ENCODE measurements around the gene TENM4.

Gene TENM4

GRCh38 chr11:79440571-79441460 lies at the start of gene TENM4:
Gene TENM4 (minus strand): TSS chr11:79441030. CDS start chr11:79069944, 371,086 bp downstream.
- no peak for DNase-seq (ENCODE audit: low spot score)

DNA sequence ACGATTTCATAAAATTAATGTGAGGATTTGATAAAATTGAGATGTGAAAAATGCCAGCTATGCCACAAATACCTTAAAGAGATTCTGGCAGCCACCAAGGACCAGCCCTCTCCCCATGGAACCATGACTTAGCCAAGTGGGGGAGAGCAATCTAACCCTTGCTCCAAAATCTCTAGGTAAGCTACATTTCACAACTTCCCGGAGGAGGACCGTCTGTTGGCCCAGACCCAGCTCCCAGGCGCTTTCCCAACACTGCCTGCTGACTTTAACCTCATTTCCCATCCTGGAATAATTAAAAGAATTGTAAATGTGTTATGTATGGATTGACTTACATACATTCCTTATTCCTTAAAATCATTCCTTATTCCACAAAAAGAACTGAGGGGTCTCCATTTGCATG lies 47.5 kb upstream of the TENM4 start:
- no peak for DNase-seq (ENCODE audit: low spot score)

DNA sequence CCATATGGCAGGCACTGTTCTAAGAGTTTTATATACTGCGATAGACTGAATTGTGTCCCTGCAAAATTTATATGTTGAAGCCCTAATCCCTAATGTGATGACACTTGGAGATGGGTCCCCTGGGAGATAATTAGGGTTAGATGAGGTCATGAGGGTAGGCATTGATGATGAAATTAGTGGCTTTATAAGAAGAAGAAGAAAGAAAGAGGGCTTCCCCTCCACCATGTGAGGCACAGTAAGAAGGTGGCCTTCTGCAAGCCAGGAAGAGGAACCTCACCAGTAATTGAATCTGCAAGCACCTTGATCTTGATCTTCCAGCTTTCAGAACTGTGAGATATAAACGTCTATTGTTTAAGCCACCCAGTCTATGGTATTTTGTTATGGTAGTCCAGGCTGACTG lies 46.6 kb upstream of the TENM4 start:
- no peak for DNase-seq (ENCODE audit: low spot score)

- DNase-seq (ENCODE audit: low spot score): no peak
Measured at GRCh38 chr11:79486242-79486984, 45.6 kb upstream of the TENM4 start.

DNA sequence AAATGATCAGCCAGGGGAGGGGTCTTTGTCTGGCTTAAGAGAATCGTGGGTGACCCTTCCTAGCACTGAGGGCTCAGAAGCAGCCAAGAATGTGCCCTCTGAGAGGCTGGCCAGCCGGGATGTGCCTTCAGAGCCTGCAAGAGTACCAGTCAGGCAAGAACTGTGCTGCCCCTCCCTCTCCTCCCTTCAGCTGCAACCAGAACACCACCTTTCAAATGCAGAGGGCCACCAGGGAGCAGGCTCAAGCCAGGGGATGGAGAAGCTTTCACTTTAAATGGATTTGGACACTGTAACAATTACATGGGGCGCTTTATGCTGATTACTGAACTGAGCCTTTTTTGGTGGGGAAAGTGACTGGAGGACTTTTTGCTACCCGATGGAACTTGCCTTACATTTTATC lies 44.9 kb upstream of the TENM4 start:
- DNase-seq (ENCODE audit: low spot score): no peak

DNA sequence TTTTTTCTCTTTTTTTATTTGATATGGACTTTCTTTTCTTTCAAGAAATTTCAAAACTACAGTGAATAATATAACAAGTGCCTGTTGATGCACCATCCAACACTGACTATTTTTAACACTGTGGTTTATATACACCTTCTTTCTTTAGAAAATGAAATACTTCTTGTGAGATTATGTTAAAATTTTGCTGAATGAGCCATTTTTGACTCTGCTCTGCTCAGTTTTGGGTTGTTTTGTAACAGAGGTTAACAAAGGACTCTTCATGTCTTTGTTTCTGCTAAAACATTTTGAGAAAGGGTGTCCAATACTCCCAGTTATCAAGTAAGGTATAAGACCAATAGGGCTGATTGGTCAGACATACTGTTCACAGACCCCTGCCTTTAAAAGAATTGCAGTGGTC lies 44.0 kb upstream of the TENM4 start:
- no peak for DNase-seq (ENCODE audit: low spot score)

DNA sequence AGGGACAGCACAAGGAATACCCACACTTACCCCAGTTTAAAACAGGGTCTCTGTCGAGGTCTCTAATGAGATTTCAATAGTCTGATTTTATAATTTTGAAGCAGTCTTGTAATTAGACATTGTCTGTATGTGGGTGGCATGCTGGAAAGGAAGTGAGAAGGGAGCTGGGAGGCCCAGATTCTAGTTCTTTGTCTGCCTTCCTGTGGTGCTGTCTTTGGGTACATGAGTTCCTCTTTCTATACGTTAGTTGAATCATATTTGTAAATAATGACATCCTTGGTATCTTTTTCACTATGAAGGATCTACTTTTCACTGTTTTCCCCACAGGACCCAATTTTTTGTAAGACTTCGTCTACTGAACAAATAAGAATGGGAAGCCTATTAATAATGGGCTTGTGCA lies 42.0 kb upstream of the TENM4 start:
- DNase-seq (ENCODE audit: low spot score): no peak

GRCh38 chr11:79481795-79482194 lies 41.0 kb upstream of the TENM4 start:
- no peak for DNase-seq (ENCODE audit: low spot score)

DNA sequence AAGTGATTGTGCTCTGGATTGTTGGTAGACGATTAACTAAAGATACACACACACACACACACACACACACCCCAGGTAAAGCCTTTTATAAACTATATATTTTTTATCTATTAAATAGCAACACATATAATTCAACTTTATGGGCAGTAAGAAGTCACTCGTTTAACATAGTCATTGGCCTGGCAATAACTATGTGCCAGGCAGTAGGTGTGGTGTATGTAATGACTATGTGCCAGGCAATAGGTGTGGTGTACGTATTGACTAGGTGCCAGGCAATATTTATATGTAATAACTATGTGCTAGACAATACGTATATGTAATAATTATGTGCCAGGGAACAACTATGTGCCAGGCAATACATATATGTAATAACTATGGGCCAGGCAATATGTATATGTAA lies 40.0 kb upstream of the TENM4 start:
- DNase-seq (ENCODE audit: low spot score): no peak

DNA sequence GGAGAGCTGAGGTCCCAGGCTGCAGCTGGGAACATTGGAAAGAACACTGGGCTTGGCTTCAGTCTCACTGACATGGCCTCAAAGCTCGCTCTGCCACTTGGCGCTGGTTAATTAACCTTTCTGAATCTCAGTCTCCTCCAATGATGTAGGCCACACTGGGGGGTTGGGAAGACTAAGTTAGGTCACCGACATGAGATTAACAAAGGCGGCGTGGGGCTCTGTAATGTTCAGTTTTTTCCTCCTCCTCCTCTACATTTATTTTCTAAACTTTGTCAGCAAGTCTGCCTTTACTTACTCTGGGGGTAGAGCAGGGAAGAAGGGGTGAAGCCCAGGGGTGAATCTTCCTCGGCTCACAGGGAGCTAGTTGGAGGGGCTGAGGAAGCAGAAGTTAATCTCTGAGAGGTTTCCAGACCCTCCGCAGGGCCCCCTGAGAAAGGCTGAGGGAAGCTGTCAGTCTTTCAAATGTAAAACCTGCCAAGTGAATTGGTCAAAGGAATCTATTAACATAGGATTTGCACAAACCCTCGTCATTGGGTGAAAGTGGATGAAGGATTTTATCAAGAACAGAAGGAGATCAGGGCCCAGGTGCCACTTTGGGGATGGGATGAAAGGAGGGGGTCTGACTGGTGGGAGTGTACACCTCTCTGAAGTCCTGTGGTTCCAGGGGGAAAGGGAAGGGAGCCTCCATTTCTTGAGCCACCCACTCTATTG lies 32.1 kb upstream of the TENM4 start:
- no peak for DNase-seq (ENCODE audit: low spot score)

- no peak for DNase-seq (ENCODE audit: low spot score)
Measured at GRCh38 chr11:79471071-79471844, 30.4 kb upstream of the TENM4 start.

DNA sequence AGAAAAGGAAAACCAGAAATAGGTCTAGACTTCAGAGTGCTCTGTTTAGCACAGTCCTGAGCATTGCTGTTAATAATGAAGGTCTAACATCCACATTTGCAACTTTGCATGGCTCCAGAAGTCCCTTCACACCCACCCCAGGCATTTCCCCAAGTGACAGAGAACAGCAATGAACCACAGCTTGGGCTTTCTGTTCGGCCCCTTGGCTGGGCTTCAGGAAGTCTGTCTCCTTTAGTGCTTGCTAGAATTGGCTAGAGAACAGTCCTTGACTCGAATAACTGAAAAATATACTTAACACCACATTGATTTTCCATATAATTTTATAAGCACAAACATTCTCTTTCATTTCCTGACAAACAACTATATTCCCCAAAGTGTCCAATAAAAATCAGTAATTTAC lies 29.3 kb upstream of the TENM4 start:
- no peak for DNase-seq (ENCODE audit: low spot score)

DNA sequence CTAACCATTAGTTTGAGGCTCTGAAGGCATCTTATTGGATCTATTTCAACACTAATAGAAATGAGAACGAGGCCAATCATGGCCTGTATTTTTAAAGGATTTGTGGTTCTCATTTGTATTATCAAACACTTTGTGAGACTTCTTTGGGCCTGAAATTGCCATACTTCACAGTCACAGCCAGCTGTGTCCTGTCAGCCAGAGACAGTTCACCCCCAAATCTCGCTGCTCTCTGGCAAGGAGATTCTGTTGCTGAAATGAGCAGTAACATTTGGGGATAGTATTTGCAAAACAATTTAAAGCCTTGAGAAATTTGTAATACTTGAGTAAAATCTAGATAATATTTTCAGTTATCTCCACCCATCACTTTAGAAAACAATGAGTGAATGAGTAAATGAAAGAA lies 26.9 kb upstream of the TENM4 start:
- no peak for DNase-seq (ENCODE audit: low spot score)

DNA sequence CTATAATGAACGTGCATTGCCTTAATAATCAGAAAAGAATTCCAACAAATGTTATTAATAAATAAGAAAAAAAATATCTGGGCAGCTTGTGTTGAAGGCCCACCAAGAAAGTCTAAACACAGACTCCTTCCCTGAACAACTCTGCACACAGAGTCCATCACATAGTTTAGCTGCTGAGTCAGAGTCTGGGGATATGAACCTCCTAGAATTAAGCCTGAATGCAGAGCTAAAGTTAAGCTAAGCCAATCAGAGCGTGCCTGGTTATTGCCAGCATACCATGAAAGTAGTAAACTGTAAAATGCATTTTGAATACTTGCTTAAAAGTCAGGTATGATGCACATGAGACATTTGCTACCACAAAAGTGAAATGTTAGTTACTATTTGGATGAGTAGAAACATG lies 25.6 kb upstream of the TENM4 start:
- DNase-seq (ENCODE audit: low spot score): no peak

DNA sequence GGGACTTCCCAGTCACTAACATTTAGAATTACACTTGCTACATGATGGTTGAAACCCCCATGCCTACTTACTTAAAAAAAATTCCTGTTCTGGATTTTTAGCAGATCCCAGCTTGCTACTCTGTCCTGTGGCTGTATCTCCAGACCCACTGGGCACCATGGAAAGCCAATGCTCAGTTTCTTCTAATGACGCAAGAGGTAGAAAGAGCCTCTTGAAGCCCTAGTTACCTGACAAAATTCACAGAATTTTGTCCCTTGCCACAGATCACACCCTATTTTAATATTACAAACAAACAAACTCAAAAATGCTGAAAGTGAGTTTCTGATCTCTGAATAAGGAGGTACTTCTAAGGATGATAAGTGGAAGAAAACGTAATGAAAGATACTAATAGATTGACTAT lies 24.3 kb upstream of the TENM4 start:
- no peak for DNase-seq (ENCODE audit: low spot score)

GRCh38 chr11:79461666-79462645 lies 21.1 kb upstream of the TENM4 start:
- no peak for DNase-seq (ENCODE audit: low spot score)

DNA sequence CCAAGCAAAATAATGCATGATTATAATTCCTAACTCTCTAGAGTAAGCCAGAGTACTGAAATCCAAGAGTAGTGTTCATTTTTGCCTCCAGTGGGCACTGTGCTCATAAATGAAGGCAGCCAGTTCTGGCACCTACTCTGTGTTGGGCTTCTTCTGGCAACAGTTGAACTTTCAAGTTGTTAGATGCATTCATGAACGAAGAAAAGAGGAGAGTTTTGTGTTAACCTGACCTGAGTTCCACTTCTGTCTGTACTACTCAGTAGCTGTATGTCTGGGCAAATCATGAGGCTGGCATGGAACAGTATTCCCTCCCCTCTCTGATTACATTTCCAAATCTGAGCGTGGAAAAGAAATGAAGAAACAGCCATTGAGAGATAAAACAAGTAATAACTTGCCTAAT lies 20.3 kb upstream of the TENM4 start:
- no peak for DNase-seq (ENCODE audit: low spot score)

- DNase-seq (ENCODE audit: low spot score): no peak
Measured at GRCh38 chr11:79458709-79459108, 17.9 kb upstream of the TENM4 start.

DNA sequence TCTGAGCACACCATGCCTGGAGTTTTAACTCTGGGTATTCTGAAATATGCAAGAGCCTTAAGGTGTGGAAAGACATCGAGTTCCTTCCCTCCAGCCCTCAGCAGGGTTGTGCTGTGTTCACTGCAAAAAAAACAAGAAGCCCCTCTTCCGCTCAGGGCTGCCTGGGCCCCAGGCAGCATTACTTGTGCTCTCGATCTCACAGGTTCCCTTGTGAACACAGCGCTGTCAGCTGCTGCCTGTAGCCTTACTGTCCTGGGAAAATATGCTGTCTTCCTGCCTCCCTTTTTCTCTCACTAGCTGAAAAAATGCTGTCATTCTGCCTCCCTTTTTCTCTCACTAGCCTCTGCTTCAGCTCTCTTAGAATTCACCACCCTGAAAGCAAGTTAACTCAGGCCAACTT lies 15.7 kb upstream of the TENM4 start:
- DNase-seq (ENCODE audit: low spot score): no peak

DNA sequence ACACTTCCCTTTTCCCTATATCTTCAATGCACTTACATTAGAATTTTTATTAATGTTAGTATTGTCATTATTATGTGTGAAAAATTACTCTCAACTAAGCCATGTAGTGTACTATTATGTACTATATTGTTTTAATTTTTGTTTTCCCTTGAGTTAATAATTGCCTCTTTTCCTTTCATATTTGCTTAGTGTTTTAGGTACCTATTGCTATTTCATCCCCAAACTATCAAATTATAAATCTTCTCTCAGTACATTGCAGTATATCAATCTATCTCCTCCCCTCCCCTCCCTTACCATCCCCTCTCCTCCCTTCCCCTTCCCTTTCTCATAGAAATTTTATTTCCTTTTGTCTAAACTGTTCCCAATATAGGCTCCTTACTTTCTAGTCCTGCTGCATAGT lies 12.8 kb upstream of the TENM4 start:
- DNase-seq (ENCODE audit: low spot score): no peak

DNA sequence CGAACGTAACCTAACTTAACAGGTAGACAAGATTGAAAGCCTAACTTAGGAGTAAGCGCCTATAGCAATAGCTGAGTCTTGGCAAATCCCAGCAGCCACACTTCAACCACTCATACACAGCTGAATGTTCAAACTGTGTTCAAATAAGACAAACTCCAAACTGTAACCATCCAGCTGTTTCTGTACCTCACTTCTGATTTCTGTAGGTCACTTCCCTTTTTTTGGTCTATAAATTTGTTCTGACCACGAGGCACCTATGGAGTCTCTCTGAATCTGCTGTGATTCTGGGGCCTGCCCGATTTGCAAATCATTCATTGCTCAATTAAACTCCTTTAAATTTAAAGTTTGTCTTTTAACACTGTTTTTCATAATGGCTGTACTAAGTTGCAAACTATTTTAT lies 8.2 kb upstream of the TENM4 start:
- DNase-seq (ENCODE audit: low spot score): no peak

Data from CD4-positive, alpha-beta T cell treated with Interleukin-2 at 100 ng/mL for 4 hours (primary cell).